Activated CD4-positive, alpha-beta T cell treated with anti-CD3 and anti-CD28 coated beads, Interleukin-2, Interleukin-6, amounts not matched to agents 100 ng/mL and 50 ng/mL, durations not matched to agents 16 hours and 8 hours (primary cell): ENCODE data around the gene RPS6KA5.
A peak's percentile ranks its signal among the peaks of the same experiment; 100 is the strongest.
"Not testable (repeated sequence)": the region's sequence is repeated elsewhere in the genome, so short reads cannot be mapped to it uniquely, and the experiment has no call there.

Experiments used
- DNase-seq: peaks from one replicate; pipeline ENCODE4 v3.0.0-alpha.2; 2020

The RPS6KA5 gene

DNA sequence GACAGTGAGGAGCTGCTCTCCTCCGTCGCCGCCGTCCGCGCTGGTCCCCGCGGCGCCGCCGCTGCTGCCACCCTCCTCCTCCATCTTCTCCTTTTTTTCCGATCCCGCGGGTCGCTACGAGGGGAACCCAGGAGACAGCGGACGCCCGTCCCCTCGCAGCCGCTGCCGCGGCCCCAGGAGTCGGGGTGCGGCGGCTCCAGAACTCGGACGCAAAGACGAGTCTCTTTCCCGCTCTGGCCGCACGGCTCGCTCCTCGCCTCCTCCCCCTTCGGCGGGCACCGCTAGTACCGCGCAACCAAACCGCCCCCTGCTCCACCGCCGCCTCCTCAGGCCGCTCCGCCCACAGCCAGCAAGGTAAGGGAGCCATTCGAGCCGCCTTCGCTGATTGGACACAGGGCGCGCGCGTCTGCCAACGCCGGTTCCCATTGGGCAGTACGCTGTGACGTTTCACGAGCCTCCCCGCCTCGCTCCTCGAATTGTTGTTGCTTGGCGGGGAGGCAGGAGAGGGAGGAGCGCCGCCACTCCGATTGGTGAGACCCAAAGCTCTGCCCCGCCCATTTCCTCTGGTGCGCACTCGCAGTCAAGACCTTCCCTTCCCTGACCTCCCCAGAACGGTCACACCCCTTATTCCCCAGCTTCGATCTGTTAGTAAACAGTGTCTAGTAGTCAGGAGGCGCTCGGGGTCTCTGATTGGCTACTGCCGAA is at the start of gene RPS6KA5:
Gene RPS6KA5 (minus strand): TSS at position 291 of the 705 bp plus-strand sequence. CDS start 207 bp downstream, at position 84.
- DNase-seq = peak; percentile 100

GRCh38 chr14:91108941-91109611 is 48.6 kb upstream of the RPS6KA5 start:
- DNase-seq = peak; percentile 76

DNA sequence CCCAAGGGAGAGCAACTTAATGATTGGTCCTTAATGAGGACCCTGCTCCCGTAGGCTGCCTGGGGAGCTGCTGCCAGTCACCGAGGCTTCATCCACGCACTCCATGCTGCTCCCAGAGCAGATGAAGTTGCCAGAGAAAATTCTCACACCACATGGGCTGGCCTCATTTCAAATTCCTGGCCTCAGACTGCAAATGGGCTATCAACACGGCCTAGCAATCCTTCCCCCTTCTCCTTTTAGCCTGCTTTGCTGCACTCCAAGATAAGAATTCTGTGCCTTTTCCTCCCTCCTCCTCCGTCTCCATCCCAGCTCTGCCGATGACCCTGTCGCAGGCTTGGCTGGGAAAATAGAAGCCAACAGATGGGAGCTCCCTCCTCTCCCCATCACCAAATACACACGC is 42.7 kb upstream of the RPS6KA5 start:
- DNase-seq = no peak

- peak; percentile 49 for DNase-seq
Measured at GRCh38 chr14:91100102-91100501, 39.7 kb upstream of the RPS6KA5 start.

DNA sequence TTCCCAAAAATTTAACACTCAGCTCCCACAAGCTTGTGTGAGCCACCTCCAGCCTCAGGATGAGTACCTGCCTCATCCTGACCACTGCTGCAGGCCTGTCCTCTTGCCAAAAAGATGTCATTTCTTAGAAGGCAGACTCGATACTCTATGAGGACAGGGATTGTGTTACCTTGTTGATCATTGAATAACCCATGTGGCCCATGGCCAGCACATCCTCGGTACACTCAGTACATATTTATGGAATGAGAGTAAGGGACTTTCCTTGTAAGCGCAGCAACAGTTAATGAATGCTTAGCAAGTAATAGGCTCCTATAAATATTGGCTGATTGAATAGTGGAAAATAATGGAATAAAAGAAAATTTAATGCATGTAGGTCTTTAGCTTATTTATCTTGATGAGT is 38.1 kb upstream of the RPS6KA5 start:
- DNase-seq = no peak

DNA sequence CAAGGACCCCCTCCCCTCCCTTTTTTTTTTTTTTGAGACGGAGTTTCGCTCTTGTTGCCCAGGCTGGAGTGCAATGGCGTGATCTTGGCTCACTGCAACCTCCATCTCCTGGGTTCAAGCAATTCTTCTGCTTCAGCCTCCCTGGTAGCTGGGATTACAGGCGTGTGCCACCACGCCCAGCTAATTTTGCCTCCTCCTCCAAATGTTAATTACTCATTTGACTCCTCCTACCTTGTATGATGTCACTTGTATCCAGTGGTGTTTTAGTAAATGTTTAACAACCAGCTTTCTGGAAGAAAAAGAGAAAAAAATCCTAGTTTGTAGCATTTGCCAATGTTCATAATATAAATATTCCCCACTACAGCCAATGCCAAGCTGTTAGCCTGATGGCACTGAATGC is 37.2 kb upstream of the RPS6KA5 start:
- DNase-seq = not testable (repeated sequence)

- DNase-seq = no peak
Measured at GRCh38 chr14:91095178-91095577, 34.7 kb upstream of the RPS6KA5 start.

DNA sequence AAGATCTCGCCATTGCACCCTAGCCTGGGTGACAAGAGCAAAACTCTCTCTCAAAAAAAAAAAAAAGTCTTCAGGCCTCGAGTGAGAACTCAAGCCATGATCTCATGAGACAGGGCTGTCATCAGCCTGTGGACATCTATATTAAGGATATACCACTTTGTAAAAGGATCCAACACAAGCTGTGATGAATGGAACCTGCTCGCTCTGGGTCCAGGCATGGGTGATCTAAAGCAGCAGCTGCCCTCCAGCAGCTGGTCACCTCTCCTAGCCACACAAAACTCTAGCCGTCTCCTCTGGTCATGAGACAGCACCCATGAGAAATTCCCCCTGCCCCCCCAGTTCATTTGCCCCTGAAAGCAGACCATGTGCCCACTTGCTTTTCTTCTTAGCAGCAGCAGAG is 34.3 kb upstream of the RPS6KA5 start:
- DNase-seq = no peak

DNA sequence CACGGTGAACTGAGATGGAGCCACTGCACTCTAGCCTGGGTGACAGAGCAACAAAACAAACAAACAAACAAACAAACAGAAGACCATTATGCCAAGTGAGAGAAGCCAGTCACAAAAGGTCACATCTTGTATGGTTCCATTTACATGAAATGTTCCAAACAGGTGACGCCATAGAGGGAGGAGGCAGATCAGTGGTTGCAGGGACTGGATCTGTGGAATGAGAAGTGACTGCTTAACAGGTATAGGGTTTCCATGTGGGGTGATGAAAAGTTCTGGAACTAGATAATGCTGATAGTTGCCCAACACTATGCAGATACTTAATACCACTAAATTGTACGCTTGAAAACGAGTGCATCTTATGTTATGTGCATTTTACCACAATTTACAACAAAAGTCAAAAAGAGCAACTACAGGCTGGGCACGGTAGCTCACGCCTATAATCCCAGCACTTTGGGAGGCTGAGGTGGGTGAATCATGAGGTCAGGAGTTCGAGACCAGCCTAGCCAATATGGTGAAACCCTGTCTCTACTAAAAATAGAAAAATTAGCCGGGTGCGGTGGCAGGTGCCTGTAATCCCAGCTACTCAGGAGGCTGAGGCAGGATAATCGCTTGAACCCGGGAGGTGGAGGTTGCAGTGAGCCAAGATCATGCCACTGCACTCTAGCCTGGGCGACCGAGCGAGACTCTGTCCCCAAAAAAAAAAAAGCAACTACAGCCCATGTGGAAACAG is 33.5 kb upstream of the RPS6KA5 start:
- not testable (repeated sequence) for DNase-seq

DNA sequence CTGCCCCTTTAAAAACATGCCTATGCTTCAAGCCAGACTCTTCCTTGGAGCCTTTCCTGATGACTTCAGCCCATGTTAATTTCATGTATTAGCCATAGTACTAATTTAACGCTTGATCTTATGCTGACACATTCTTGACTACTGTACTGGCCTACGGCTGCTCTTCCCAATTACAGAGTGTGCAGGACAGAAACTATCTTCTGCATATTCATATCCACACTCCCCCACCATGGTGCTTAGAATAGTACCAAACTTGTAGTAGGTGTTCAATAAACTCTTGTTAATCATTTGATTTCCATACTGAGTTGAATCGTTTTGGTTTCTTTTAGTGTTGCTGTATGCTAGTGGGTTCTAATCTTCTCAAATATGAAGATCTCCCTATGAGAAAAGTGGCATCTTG is 31.6 kb upstream of the RPS6KA5 start:
- DNase-seq = no peak

DNA sequence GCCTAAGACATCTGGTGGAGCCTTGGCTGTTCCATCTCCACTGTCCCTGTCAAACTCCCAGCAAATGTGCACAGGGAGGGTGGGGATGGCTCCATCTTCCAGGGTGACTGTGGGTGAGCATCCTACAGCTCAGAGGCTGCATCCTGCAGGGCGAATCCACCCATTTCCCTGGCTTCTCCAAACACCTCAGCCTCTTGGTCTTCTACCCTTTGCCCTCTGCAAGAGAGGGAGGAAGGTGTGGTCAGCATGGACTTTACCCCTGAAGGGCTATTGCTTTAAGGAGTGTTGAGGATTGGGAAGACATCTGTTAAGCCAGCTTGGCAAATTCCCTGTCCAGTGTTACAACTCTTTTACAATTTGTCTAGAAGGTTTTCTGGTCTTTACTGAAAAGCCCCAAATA is 30.3 kb upstream of the RPS6KA5 start:
- DNase-seq = no peak

- DNase-seq = no peak
Measured at GRCh38 chr14:91089958-91090535, 29.6 kb upstream of the RPS6KA5 start.

DNA sequence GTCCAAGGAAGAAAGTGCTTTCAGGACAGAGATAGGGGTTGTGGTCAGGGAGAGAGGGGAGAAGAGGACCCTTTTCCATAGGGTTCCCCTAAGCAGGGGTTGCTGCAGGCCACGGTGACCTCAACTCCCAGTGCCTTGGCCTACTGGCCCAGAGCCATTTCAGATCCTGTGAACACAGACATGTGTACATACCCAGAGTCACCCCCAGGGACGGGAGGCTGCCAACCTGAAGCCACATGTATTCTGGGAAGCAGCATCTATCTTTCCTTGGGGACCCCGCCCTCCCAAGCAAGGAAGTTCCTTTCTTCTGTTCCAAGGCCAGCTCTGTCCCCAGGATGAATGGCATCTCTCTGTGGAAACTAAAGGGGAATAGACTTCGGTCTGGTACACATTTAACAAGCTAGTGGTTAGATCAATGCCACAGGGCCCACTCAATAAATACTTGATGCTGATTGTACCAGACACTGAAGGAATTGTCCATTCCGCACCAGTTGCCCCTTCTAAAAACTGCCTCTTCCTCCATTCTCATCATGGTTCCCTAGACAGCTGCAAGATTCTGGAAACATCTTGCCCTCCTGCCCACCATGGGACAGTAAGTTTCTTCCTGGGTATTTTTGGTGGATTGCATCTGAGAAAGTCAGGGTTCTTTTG is 28.3 kb upstream of the RPS6KA5 start:
- no peak for DNase-seq

- not testable (repeated sequence) for DNase-seq
Measured at GRCh38 chr14:91087470-91087869, 27.0 kb upstream of the RPS6KA5 start.

DNA sequence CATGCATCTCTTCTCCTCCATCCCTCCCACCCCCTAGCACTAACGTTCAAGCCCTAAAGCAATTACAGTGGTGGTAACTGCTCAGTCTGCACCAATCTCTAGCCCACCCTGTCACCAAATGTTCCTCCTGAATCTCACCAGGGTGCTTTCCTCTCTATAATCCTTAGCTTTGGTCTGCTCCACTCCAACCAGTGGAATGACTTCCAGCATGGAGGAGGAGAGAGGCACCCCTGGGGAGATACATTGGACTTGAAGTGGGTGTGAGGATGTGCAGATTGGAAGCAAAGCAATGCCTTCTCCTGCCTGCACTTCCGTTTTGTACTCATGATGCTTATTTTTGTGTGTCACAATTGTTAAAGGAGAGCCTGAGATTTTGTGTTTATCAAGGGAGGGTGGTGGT is 24.1 kb upstream of the RPS6KA5 start:
- no peak for DNase-seq

DNA sequence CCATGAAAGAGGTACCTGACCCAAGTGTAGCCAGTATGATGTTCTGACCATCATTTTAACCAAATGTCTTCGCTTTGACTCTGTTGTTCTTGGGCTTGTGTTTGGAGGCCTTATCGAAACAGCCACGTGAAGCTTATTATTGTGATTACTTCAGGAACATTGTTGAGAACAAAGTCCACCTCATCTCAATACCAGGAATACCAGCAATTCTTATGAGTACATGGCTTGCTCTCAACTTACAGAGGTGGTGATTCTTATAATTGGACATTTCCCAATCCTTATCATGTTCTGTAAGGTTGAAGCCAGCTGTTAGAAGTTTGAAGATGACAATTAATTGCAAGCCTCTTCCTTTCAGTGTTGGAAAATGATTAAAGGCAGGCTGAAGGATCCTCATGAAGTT is 21.8 kb upstream of the RPS6KA5 start:
- DNase-seq = no peak

GRCh38 chr14:91080071-91080470 is 19.6 kb upstream of the RPS6KA5 start:
- DNase-seq = peak; percentile 60

DNA sequence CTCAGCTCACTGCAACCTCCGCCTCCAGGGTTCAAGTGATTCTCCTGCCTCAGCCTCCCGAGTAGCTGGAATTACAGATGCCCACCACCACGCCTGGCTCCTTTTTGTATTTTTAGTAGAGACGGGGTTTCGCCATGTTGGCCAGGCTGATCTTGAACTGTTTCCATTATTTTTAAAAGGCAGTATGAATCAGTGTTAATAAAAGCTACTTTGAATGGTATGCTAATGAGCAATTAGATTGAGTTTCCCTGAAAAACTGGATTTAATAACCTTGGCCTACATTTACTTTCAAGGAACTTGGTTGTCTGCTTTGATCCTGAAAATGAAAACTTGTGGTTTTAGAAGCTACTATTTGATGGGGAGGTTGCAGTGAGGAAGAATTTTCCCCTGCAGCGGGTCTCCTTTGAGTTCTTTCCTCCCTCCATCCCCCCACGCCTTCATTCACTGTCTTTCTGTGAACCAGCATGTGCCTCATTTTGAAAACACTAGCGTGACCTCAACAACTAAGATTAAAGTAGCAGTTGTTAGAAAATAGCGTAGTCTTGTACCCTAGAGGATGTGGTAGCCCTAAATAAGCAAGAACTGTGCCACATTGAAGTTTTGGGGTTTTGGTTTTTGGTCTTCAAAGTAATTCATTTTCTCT is 17.8 kb upstream of the RPS6KA5 start:
- DNase-seq = peak; percentile 92

GRCh38 chr14:91075553-91075952 is 15.1 kb upstream of the RPS6KA5 start:
- DNase-seq = no peak

- no peak for DNase-seq
Measured at GRCh38 chr14:91070572-91070971, 10.1 kb upstream of the RPS6KA5 start.

DNA sequence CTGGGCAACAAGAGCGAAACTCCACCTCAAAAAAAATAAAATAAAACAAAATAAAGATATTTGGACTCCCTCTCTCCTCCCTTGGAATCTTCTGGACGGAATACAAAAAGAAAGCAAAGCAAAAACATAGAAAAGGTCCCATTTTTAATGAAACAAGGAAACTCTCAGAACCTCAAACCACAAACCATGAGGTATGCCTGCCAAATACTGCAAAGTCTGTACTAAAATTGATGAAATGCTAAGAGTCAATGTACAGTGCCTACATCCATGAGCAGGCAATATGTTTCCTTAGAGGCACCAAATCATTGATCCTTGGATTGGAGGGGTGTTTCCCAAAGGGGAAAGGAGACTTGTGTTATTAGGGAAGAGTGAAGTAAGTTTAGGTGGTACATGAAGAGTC is 8.2 kb upstream of the RPS6KA5 start:
- peak; percentile 35 for DNase-seq

DNA sequence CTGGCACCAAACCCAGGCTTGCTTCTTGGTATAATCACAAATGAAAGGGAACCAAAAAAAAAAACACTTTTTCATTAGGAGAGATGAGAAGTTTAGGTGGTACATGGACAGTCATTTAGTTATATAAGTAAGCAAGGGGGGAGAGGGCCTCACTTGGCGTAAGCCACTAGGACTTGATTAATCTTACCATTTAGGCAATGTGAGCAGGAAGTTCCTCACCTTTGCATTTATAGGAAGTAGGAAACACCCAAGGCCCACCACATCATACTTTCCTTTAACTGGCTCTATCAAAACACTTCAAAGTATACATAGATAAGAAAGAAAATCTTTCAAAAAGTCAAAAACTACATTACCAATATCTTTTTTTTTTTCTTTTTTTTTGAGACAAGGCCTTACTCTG is 6.7 kb upstream of the RPS6KA5 start:
- peak; percentile 44 for DNase-seq

GRCh38 chr14:91065266-91065665 is 4.8 kb upstream of the RPS6KA5 start:
- DNase-seq = no peak
